Calu3 (cell line): ENCODE data around the gene TMEM184A. TPM values are rescaled to one million over a fixed set of nuclear protein-coding genes. Genes with fewer than 3 reads are reported as not detected.

Experiments
- BruUV-seq: library from RNA; stranded (reverse); fragments of 400-500 nt; replicated peaks from 2 replicates; lab custom pipeline; 2021; lab: Mats Ljungman, UMichigan
- CTCF ChIA-PET: fragments of 300-600 bp; sonication (Branson Sonifier 250); formaldehyde crosslinking; loops from one replicate; lab custom pipeline; 2022; ENCODE audit warnings: antibody characterized with exemption; lab: Charles Lee
- DNase-seq: peaks from one replicate; pipeline ENCODE4 v3.0.0; 2022
- H3K27ac Mint-ChIP-seq: one replicate; pipeline ENCODE4 v1.8.0; 2022; ENCODE audit warnings: mixed read lengths; ENCODE audit not compliant: unreplicated experiment
- H3K27me3 Mint-ChIP-seq: one replicate; pipeline ENCODE4 v1.8.0; 2022; ENCODE audit warnings: mixed read lengths; ENCODE audit not compliant: unreplicated experiment
- H3K36me3 Mint-ChIP-seq: one replicate; pipeline ENCODE4 v1.8.0; 2022; ENCODE audit warnings: mild to moderate bottlenecking, moderate library complexity, mixed read lengths; ENCODE audit not compliant: insufficient read depth, unreplicated experiment
- H3K4me1 Mint-ChIP-seq: one replicate; pipeline ENCODE4 v1.8.0; 2022; ENCODE audit warnings: mild to moderate bottlenecking, low read depth, mixed read lengths; ENCODE audit not compliant: unreplicated experiment
- H3K4me3 Mint-ChIP-seq: one replicate; pipeline ENCODE4 v1.8.0; 2022; ENCODE audit warnings: mild to moderate bottlenecking, low read depth, moderate library complexity, mixed read lengths; ENCODE audit not compliant: unreplicated experiment
- H3K9me3 Mint-ChIP-seq: one replicate; pipeline ENCODE4 v1.8.0; 2022; ENCODE audit warnings: low read depth, mixed read lengths; ENCODE audit not compliant: unreplicated experiment
- CTCF ChIP-seq: fragments of 200-600 bp; IDR thresholded peaks from one replicate; pipeline ENCODE4 v1.8.0; 2022; ENCODE audit warnings: antibody characterized with exemption; ENCODE audit not compliant: unreplicated experiment
- intact Hi-C: fragments of 100-400 bp; cut with micrococcal nuclease; formaldehyde crosslinking; loops from one replicate; pipeline ENCODE4 v1.10.0; 2022; ENCODE audit not compliant: unreplicated experiment
- total RNA-seq: library from RNA; stranded (reverse); gene quantifications from 2 replicates; pipeline ENCODE4 v1.2.3, GENCODE V29; 2022

The TMEM184A gene
- total RNA-seq, 1 experiment from 2014 or later, result 61.9 TPM

- no peak overlapping the region for H3K27ac Mint-ChIP-seq
- no TSS peak for BruUV-seq
- peaks cover 75% of the 10 kb centered on the region for H3K36me3 Mint-ChIP-seq
- H3K4me1 Mint-ChIP-seq, result peaks cover 15% of the 10 kb centered on the region
- CTCF ChIA-PET, result no interaction called here
- no peak overlapping the region for H3K4me3 Mint-ChIP-seq
- no peak for TF ChIP-seq CTCF
- DNase-seq, result no peak
- intact Hi-C loops, result no loop called here
- H3K9me3 Mint-ChIP-seq, result no peaks in the 10 kb centered on the region
- H3K27me3 Mint-ChIP-seq, result no peaks in the 10 kb centered on the region
Measured at GRCh38 chr7:1498370-1499305, 57.4 kb downstream of the TMEM184A start.

- Mint-ChIP-seq H3K4me3 (no peak overlapping the region), H3K27ac (no peak overlapping the region), H3K36me3 (peaks cover 74% of the 10 kb centered on the region), H3K9me3 (no peaks in the 10 kb centered on the region), H3K27me3 (no peaks in the 10 kb centered on the region), H3K4me1 (peaks cover 4% of the 10 kb centered on the region)
- intact Hi-C loops, result no loop called here
- CTCF ChIA-PET, result no interaction called here
- no peak for TF ChIP-seq CTCF
- no TSS peak for BruUV-seq
- DNase-seq, result no peak
Measured at GRCh38 chr7:1497293-1497927, 58.6 kb downstream of the TMEM184A start.

GRCh38 chr7:1496531-1497292 lies 59.3 kb downstream of the TMEM184A start:
- no TSS peak for BruUV-seq
- no peaks in the 10 kb centered on the region for H3K27me3 Mint-ChIP-seq
- no peaks in the 10 kb centered on the region for H3K4me1 Mint-ChIP-seq
- intact Hi-C loops, result no loop called here
- H3K36me3 Mint-ChIP-seq, result peaks cover 75% of the 10 kb centered on the region
- no peak overlapping the region for H3K27ac Mint-ChIP-seq
- no peak for TF ChIP-seq CTCF
- DNase-seq, result no peak
- CTCF ChIA-PET, result no interaction called here
- H3K9me3 Mint-ChIP-seq, result no peaks in the 10 kb centered on the region
- no peak overlapping the region for H3K4me3 Mint-ChIP-seq

- no peaks in the 10 kb centered on the region for H3K4me1 Mint-ChIP-seq
- H3K9me3 Mint-ChIP-seq, result no peaks in the 10 kb centered on the region
- no TSS peak for BruUV-seq
- CTCF ChIA-PET, result no interaction called here
- no peak overlapping the region for H3K27ac Mint-ChIP-seq
- TF ChIP-seq CTCF, result no peak
- H3K36me3 Mint-ChIP-seq, result peaks cover 79% of the 10 kb centered on the region
- H3K4me3 Mint-ChIP-seq, result no peak overlapping the region
- DNase-seq, result no peak
- no peaks in the 10 kb centered on the region for H3K27me3 Mint-ChIP-seq
- intact Hi-C loops, result no loop called here
Measured at GRCh38 chr7:1495564-1496242, 60.3 kb downstream of the TMEM184A start.
